8988T (cell line): Measurements from ENCODE around the gene DPEP2.
"Not testable (repeated sequence)": the region's sequence is repeated elsewhere in the genome, so short reads cannot be mapped to it uniquely, and the experiment has no call there.

ENCODE experiments used
- DNase-seq: peaks from one replicate; pipeline ENCODE4 v3.0.0; 2011

The DPEP2 gene

DNA sequence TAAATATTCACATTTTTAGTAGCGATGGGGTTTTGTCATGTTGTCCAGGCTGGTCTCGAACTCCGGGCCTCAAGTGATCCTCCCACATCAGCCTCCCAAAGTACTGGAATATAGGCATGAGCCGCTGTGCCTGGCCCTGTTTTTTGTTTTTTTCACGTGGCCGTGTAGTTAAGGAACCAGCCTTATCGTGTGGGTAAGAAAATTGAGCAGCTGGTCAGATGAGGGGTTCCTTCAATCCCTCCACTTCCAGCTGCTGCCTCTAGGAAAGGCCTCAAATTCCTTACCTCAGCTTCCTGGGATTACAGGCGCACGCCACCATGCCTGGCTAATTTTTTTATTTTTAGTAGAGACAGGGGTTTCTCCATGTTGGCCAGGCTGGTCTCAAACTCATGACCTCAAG, 5.9 kb upstream of the DPEP2 start:
- no peak for DNase-seq

DNA sequence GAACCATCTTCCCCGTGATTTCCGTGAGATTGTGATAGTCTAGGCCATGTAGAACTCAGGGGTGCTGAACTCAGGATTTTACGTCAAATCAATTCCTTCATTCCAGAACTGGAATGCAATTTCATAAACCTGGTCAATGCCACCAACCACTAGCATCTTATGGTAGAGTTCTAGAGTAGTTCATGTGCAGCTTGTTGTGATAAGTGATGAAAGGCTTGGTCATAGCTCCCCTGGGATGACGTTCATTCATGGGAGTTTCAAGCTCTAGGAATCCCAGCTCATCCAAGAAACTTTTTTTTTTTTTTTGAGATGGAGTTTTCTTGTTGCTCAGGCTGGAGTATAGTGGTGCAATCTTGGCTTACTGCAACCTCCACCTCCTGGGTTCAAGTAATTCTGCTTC, 3.7 kb upstream of the DPEP2 start:
- no peak for DNase-seq

DNA sequence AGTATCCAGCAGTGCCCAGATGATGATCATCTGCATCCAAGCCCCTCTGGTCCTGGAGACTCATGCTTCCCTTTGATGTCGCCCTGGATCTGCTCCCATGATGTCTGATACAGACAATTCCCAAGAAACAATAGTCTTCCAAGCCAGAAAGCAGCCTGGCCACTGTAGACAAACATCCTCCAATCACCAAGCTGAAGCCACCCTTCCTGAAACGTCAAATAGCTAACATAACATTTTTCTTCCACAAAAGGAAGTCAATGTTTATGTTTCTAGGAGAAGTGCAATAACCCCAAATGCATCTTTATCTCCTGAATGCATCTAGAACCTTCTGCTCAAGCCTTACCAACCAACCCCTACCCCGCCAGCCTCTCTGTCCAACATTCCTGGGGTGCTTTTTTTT, 1.2 kb upstream of the DPEP2 start:
- no peak for DNase-seq

DNA sequence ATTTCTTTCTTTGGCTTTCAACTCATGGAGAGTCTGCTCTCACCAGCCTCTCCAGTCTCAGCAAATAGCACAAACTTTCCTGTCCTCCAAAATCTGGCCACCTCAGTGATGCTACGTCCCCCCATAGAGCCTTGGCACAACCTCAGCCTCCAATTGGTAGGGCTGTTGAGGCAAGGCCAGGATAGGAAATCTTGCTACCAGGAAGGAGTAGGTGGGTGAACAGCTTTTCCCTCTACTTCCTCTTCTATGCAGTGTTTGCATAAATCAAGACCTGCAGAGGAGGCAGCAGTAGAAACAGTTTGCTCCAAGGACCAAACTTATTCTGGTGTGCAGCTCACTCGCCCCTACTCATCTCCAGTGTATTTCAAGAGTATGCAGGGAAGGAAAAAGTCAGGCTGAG, 701 bp upstream of the DPEP2 start:
- DNase-seq = no peak

DNA sequence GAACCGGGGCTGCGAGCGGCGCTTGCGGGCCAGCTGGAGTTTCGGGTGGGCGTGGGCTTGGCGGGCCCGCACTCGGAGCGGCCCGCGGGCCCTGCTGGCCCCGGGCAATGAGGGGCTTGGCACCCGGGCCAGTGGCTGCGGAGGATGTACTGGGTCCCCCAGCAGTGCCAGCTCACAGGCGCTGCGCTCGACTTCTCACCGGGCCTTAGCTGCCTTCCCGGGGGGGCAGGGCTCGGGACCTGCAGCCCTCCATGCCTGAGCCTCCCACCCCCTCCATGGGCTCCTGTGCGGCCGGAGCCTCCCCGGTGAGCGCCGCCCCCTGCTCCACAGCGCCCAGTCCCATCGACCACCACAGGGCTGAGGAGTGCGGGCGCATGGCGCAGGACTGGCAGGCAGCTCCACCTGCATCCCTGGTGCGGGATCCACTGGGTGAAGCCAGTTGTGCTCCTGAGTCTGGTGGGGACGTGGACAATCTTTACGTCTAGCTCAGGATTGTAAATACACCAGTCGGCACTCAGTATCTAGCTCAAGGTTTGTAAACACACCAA, 979 bp downstream of the DPEP2 start:
- DNase-seq = not testable (repeated sequence)

DNA sequence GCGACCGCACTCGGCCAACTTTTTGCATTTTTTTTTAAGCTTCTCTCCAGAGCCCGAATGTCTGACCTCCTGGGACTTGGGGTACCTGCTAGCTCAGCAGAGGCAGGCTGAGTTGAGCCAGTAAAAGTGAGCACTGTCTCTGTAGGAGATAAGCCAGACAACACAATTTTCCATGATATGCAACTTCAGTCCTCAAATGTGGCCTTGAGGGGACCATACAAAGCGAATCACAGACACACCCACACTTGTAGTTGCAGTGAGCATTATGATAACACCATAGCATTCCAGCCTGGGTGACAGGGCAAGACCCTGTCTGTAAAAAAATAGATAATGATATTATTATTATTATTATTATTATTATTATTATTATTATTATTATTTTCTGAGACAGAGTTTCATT, 2.6 kb downstream of the DPEP2 start:
- DNase-seq = peak; percentile 23

DNA sequence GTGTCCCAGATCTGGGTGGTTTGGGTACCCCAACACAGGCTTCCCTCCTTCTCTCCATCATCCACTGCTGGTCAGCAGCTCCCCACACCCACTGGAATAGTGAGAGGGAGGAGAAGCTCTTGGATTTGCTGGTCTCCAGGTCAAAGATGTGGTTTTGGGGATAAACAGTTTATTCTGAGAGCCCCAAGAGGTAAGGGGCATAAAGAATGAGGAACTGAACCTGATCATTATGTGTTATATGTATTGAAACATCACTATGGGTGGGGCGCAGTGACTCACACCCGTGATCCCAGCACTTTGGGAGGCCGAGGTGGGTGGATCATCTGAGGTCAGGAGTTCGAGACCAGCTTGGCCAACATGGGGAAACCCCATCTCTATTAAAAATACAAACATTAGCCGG, 3.9 kb downstream of the DPEP2 start:
- no peak for DNase-seq

DNA sequence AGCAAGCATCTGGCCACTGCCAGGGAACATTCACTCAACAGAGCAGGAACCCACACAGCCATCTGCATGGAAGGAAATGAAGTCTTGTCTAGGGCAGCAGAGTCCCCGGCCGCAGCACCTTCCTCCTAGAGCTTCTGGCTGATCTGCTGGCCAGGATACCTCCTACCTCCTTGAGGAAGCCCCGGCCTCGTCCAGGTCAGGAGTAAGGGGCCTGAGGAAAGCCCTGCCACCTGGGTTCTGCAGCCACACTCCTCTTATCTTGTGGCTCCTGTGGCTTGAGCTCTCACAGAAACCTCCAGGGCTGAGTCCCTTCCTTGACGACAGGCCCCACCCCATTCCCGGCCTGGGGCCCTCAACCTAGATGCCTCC, 5.3 kb downstream of the DPEP2 start:
- DNase-seq = not testable (repeated sequence)

DNA sequence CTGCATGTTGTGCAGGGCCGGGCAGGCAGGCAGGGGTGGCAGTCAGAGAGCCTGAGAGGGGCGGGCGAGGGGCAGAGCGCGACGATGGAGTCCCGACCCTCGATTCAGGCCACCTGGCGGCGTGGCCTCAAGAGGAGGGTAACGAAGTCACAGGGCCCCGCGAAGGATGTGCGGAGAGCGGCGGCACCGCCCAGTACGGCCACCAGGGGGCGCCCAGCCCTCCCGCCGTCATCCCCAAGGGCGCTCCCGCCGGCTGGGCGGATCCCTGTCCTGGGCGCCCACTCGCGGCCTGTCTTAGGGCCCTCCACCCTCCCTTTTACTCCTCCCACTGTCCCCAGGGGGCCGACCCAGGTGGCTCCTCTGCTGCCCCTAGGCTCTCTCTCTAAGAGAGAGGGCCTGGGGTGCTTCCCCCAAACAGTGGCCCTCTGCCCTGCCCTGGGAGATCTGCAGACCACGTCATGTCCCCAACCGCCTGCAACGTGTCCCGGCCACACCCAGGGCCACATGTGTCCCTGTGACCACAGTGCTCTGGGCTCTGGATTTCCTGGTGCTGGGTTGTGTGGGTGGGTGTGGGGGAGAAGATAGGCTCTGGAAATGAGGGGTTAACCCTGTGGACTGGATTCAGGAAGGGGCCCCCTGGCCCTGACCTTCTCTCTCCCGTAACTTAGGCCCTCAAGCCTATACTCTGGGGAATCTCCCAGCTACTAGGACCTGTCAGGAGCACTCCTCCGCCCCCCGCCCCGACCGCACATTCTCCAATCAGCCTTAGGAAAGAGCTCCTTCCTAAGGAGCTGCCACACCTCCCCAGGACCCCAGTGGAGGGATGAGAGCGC, 5.9 kb downstream of the DPEP2 start:
- peak; percentile 95 for DNase-seq

DNA sequence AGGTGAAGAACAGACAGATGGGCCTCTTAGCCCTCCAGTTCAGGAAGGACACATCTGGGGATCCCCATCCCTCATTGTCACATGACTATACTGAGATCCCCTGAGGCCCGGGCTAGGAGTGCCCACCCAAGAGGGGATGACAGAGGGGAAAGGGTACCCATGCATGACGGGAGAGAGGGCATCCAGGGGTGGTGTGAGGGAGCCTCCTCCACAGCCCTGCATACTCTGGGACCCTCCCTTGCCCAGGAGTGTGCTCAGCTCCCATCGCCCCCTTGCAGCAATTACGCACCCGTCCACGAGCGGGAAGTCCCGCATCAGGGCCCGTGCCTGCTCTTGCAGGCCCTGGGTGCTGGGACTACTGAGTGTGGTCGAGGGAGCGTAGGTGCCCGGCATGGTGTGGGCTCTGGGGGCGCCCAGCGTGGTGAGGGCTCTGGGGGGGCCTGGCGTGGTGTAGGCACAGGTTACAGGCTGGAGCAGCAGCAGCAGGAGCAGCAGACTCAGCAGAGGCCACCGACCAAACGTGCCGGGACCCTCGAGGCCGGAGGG, 6.5 kb downstream of the DPEP2 start:
- DNase-seq = no peak

DNA sequence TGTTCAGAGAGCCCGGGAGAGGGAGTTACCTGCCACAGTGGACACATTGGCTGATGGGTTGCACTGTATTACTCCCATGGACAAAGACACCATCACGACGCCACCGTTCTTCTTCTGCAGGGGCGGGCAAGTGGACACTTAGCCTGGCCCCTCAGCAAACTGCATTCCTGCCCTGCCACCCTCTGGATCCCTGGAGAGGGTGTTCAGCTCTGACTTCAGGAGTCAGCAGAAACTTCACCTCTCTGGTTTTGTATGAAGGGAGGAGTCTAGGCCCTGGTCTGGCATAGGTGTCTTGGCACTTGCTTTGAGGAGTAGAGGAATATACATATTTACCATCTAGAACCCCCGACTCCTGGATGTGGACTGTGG, 9.3 kb downstream of the DPEP2 start:
- no peak for DNase-seq

DNA sequence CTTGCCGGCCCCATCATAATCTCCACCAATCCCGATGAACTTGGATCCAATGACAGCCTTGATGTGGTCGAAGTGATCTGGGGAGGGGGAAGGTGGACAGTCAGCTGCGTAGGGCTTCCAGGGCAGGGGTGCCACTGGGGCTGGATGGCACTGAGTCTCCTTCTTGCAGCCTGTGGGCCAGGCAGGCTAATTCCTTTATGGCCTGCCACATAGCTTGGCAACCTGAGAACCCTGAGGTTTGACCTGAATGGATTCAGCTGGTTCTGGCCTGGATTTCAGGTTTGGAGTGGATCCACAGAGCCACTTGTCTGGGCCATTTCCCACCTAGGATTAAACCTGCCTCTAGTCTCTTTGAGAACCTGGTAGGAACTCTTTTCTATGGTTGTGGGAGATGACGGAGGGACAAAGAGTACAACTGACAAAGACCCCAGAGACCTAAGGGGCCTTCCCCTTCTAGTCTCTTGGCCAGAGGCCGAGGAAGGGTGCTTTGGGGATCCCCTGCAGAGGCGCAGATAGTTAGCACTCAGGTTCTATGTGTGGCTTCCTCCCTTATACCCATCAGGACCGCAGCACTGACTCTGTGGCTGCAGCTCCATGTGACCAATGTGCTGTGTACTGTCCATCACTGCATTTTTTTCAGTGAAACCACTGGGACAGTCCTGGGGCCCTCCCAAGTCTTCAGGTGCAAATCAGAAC, 9.8 kb downstream of the DPEP2 start:
- no peak for DNase-seq

DNA sequence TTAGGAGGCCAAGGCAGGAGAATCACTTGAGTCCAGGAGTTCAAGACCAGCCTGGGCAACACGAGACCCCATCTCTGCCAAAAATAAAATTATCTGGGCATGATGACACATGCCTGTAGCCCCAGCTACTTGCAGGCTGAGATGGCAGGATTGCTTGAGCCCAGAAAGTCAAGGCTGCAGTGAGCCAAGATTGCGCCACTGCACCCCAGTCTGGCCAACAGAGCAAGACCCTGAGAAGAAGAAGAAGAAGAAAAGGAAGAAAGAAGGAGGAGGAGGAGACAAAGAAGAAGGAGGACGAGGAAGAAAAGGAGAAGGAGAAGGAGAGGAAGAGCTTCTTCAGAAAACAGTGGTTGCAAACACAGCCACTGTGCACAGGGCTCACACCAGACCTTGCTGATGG, 10.6 kb downstream of the DPEP2 start:
- no peak for DNase-seq

DNA sequence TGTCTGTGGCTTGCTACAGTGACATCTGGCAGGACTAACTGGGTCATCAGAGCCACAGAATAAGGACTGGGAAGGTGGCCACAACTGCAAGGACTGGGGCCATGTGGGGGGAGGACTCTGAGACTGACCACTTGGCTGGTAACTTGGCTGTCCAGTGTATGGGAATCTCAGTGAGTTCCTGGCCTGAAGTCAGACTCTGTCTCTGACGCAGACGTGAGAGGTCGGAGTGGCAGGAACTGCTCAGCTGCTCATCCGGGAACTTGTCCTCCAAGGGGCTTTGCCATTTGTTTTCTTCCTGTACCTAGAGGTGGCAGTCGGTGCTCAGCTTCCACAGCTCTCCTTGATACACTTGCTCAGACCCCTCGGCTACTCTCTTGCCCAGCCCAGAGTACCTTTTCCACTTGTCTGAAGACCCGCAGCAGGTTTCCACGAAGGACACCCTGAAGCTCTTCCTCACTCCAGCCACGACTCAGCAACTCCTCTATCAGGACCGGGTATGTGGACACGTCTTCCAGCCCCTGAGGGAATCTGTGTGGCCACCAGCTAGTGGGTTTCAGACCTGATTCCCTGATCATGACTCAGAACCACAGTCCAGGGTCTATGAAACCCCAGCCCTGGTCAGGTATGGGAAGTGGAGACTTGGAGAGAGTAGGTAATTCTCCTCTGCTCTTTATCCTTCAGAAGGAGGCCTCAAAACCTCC, 11.7 kb downstream of the DPEP2 start:
- no peak for DNase-seq

DNA sequence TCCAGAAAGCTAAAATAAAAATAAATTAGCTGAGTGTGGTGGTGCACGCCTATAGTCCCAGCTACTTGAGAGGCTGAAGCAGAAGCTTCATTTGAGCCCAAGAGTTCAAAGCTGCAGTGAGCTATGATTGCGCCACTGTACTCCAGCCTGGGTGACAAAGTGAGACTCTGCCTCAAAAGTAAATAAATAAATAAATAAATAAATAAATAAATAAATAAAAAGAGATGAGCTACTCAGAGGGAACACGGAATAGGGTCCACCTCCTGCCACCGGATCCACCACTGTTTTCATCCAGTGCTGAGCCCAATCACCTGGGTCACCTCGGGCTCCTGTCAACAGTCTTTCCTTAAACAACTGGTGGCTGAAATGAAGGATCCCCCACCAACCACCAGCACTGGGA, 12.3 kb downstream of the DPEP2 start:
- DNase-seq = no peak

DNA sequence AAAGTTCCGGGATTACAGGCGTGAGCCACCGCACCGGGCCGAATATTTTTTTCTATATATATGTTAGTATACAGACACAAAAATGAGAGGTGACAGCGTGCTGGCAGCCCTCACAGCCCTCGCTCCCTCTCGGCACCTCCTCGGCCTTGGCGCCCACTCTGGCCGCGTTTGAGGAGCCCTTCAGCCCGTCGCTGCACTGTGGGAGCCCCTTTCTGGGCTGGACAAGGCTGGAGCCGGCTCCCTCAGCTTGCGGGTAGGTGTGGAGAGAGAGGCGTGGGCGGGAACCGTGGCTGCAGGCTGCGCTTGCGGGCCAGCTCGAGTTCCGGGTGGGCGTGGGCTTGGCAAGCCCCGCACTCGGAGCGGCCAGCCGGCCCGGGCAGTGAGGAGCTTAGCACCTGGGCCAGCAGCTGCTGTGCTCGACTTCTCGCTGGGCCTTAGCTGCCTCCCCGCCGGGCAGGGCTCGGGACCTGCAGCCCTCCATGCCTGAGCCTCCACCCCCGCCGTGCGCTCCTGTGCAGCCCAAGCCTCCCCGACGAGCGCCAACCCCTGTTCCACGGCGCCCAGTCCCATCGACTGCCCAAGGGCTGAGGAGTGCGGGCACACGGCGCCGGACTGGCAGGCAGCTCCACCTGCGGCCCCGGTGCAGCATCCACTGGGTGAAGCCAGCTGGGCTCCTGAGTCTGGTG, 17.1 kb downstream of the DPEP2 start:
- no peak for DNase-seq

DNA sequence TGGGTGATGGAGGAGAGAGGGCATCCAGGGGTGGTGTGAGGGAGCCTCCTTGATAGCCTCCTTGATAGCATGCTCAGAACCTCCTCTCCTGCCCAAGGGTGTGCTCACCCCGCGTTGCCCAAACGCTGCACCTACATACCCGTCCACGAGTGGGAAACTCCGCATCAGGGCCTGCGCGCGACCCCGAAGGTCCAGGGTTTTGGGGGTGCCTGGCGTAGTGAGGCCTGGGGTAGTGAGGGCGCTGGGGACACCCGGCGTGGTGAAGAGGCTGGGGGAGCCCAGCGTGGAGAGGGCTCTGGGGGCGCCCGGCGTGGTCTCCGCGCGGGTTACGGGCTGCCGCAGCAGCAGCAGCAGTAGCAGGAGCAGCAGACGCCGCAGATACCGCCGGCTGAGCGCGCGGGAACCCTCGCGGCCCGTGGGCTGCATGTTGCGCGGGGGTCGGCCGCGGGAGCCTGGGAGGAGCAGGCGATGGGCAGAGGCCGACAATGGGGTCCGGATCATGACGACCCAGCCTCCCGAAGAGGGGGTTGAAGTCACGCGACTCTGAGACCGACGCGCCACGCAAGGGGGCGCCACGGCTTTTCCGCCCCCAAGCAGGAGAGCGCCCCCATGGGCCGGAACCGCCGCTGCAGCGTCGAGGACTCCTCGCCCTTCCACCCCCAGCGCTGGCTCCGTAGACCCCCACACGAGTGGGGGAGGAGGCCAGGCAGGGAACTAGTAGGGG, 19.2 kb downstream of the DPEP2 start, which contains the start of gene DPEP3:
DPEP3 (minus strand) TSS at position 545 of the 724 bp plus-strand sequence; CDS start at position 426, 119 bp downstream.
- DNase-seq = no peak

DNA sequence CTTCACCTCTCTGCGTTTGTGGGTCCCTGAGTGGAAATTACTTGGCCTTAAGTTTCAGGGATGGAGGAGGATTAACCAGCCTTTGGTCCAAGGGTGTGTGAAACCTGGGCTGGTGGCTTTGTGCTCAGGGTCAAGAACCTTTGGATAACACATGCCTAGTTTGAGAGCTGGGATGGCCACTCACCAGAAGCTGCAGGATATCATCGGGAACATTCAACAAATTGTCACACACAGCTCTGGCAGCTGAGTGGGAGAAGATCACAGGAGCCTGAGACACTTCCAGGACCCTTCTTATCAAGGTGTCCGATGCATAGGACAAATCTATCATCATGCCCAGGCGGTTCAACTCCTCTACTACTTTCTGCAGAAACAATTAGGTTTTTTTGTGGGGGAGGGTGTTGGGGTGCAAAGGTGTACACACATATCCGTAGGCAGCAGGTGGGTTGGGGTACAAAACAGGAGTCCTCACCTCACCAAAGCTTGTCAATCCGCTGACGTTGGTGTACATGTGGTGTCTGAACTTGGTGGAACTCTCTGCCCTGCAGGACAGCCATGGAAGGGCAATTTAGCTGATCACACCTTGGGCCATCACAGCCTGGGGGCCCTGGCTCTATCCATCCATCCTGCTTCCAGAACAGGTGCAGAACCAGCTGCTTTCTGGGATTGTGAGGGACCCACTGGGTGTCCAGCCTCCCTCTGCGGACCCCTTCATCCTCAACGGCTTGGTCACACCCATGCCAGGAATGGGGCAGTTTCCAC, 21.6 kb downstream of the DPEP2 start:
- DNase-seq = no peak

DNA sequence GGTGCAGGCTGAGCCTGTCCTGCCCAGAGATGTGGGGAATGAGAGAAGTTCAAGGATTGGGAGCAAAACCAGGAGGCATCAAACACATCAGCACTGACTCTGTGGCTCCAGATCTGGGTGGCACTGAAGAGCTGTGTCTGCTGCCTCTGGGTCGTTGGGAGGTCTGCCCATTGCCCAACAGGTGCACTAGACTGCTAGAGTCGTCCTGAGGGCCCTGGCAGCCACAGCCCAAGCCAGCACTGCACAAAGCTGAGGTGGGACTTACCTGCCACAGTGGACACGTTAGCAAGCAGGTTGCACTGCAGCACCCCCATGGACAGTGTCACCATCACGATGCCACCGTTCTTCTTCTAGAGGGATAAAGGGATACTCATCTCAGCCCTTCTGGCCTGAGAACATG, 22.3 kb downstream of the DPEP2 start:
- no peak for DNase-seq

DNA sequence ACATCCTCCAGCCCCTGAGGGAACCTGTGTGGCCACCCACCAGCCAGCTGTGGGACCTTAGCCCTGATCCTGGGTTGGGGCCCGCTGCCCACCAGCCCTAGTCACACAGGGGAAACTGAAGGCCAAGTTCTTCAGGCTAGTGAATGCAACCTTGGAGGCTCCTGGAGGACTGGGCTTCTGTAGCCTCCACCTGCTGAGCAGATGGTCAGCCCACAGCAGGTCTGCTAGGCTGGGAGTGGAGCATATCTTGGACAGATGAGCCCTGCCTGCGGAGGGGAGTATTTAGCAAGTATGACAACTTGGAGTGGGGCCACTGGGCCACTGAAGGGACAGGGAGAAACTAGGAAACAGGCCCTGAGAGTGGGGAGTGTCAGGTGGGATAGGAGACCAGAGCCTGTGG, 23.1 kb downstream of the DPEP2 start:
- no peak for DNase-seq
